Measurements from ENCODE around the gene HSPH1. TPM values are rescaled to one million over a fixed set of nuclear protein-coding genes. Genes with fewer than 3 reads are reported as not detected.

The HSPH1 gene
- total RNA-seq, 1 donor from 2014 or later = 50.9 TPM

DNA sequence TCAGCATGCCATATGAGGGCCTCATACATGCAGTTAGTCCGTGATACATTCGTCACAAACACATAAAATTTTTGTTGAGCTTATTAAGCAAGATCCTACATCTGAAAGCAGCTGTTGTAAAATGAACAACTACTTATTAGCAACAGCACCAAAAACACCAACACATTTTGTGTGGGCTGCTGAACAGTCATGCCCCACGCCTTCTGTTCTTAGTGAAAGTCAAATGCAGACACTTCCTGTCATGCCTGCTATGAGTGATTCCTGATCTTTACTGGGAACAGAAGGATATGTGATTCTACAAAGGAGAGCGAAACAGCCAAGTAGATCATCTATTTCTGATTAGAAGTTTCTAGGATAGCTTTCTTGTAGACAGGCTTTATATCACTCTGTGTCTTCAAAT is 33.9 kb upstream of the HSPH1 start:
- TF ChIP-seq, protein P1, sequence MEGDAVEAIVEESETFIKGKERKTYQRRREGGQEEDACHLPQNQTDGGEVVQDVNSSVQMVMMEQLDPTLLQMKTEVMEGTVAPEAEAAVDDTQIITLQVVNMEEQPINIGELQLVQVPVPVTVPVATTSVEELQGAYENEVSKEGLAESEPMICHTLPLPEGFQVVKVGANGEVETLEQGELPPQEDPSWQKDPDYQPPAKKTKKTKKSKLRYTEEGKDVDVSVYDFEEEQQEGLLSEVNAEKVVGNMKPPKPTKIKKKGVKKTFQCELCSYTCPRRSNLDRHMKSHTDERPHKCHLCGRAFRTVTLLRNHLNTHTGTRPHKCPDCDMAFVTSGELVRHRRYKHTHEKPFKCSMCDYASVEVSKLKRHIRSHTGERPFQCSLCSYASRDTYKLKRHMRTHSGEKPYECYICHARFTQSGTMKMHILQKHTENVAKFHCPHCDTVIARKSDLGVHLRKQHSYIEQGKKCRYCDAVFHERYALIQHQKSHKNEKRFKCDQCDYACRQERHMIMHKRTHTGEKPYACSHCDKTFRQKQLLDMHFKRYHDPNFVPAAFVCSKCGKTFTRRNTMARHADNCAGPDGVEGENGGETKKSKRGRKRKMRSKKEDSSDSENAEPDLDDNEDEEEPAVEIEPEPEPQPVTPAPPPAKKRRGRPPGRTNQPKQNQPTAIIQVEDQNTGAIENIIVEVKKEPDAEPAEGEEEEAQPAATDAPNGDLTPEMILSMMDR (conservative IDR thresholded peaks at IDR 0.05; ENCODE audit: low read depth, low read length) = no peak
- DNase-seq (ENCODE audit: low read depth) = no peak
- no peak overlapping the region for H3K4me3 ChIP-seq (ENCODE audit: low read depth, low read length)

- TF ChIP-seq, protein P1 (conservative IDR thresholded peaks at IDR 0.05; ENCODE audit: low read depth, low read length) = no peak
- no peak for DNase-seq (ENCODE audit: low read depth)
- no peak overlapping the region for H3K4me3 ChIP-seq (ENCODE audit: low read depth, low read length)
These were observed 30.6 kb upstream of the HSPH1 start for GRCh38 chr13:31192306-31192705.

DNA sequence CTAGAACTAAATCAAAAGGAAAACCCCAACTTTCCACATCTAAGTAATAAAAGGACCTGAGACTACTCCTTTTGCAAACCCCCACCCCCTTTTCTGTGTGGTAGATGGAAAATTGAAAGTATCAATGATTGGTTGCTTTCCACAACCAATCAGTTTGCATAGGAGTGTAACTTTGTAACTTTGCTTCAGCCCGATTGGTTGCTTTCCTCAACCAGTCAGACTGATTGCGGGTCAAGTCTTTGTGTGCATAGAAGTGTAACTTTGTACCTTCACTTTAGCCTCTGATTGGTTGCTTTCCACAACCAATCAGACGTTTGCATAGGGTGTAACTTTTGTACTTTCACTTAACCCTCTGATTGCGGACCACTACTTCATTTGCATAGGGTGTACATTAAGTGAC is 30.0 kb upstream of the HSPH1 start:
- TF ChIP-seq, protein P1 (conservative IDR thresholded peaks at IDR 0.05; ENCODE audit: low read depth, low read length) = no peak
- DNase-seq (ENCODE audit: low read depth) = no peak
- H3K4me3 ChIP-seq (ENCODE audit: low read depth, low read length) = no peak overlapping the region

- DNase-seq (ENCODE audit: low read depth) = no peak
- no peak overlapping the region for H3K4me3 ChIP-seq (ENCODE audit: low read depth, low read length)
- TF ChIP-seq, protein P1 (conservative IDR thresholded peaks at IDR 0.05; ENCODE audit: low read depth, low read length) = no peak
These were observed 23.4 kb upstream of the HSPH1 start for GRCh38 chr13:31184981-31185645.

DNA sequence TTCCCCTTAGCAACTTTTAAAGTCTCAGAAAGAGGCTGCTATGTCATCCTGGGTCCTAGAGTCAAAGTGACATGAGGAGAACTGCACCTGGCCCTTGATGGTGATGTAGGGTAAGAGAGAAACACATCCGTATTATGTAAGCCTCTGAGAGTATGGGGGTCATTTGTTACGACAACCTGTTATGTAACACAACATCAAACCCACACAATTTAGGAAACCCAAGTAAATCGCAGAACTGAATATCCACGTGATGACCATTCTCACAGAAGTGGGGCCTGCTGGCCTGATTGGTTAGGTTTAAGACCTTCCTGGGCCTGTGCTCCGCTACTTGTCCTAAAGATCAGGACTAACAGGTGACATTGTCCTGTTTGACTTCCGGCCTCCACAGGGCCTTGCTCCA is 22.7 kb upstream of the HSPH1 start:
- TF ChIP-seq, protein P1 (conservative IDR thresholded peaks at IDR 0.05; ENCODE audit: low read depth, low read length) = no peak
- DNase-seq (ENCODE audit: low read depth) = no peak
- no peak overlapping the region for H3K4me3 ChIP-seq (ENCODE audit: low read depth, low read length)

DNA sequence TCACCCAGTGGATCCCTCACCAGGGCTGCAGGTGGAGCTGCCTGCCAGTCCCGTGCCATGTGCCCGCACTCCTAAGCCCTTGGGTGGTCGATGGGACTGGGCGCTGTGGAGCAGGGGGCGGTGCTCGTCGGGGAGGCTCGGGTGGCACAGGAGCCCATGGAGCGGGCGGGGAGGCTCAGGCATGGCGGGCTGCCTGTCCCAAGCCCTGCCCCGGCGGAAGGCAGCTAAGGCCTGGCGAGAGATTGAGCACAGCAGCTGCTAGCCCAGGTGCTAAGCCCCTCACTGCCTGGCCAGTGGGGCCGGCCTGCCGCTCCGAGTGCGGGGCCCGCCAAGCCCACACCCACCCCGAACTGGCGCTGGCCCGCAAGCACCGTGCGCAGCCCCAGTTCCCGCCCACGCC is 21.3 kb upstream of the HSPH1 start:
- TF ChIP-seq, protein P1 (conservative IDR thresholded peaks at IDR 0.05; ENCODE audit: low read depth, low read length) = no peak
- H3K4me3 ChIP-seq (ENCODE audit: low read depth, low read length) = no peak overlapping the region
- DNase-seq (ENCODE audit: low read depth) = no peak

- H3K4me3 ChIP-seq (ENCODE audit: low read depth, low read length) = no peak overlapping the region
- TF ChIP-seq, protein P1 (conservative IDR thresholded peaks at IDR 0.05; ENCODE audit: low read depth, low read length) = no peak
- no peak for DNase-seq (ENCODE audit: low read depth)
These were observed 18.1 kb upstream of the HSPH1 start for GRCh38 chr13:31179754-31180153.

Data from epithelial cell of proximal tubule (primary cell).